Measurements from ENCODE around the gene ADM5. TPM values are rescaled to one million over a fixed set of nuclear protein-coding genes. Genes with fewer than 3 reads are reported as not detected.

ADM5 gene
- polyA plus RNA-seq, 2 of the 4 experiments (the other 2 are of a cell fraction): 2.0 to 4.3 TPM

DNA sequence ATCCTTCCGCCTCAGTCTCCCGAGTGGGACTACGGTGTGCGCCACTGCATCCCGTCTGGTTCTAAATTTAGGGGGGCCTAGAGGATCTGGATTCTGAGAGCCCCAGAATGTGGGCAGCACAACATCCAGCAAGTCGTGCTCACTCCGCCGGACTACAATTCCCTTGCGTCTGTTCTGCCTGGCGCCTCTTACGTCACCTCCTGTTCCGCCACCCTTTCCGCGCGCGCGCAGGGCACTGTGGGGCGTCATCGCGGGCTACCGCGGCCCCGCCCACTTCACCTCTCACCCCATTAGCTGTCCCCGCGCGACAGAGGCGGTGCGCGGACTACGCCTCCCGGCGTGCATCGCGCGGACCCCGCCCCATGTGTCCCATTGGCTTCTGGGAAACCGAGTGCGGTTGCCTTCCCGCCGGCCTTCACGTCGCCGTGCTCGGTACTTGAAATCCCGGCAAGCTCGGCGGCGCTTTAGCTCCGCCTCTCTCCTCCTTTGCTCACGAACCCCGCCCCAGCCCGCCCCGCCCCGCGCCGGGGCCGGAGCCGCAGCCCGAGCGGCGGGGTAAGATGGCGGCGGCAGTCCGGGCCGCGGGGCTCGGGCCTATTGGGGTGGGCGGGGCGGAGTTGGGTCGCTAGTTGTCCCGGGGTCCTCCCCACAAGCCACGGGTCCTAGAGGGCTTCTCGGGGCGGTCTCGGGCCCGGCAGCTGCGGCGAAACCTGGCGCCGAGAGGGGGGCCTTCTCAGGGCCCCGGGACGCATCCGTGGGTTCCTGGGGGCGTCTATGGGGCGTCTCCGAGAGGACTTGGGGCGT is 47.5 kb upstream of the ADM5 start, which contains the start of gene SCAF1 (continued):
- peak in 1 of 2 experiments; percentile 29; a peak in 1 of 4 replicates for TF ChIP-seq CEBPB (IDR thresholded peaks at IDR 0.05)
- TF ChIP-seq NFE2L2 (conservative IDR thresholded peaks at IDR 0.05; ENCODE audit: low read length): no peak
- TF ChIP-seq, protein P1, sequence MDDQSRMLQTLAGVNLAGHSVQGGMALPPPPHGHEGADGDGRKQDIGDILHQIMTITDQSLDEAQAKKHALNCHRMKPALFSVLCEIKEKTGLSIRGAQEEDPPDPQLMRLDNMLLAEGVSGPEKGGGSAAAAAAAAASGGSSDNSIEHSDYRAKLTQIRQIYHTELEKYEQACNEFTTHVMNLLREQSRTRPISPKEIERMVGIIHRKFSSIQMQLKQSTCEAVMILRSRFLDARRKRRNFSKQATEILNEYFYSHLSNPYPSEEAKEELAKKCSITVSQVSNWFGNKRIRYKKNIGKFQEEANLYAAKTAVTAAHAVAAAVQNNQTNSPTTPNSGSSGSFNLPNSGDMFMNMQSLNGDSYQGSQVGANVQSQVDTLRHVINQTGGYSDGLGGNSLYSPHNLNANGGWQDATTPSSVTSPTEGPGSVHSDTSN (IDR thresholded peaks at IDR 0.05): no peak; the same call in 1 of the 2 replicates
- TF ChIP-seq CHD4 (IDR thresholded peaks at IDR 0.05; ENCODE audit: borderline replicate concordance): no peak
- TF ChIP-seq, protein P2, sequence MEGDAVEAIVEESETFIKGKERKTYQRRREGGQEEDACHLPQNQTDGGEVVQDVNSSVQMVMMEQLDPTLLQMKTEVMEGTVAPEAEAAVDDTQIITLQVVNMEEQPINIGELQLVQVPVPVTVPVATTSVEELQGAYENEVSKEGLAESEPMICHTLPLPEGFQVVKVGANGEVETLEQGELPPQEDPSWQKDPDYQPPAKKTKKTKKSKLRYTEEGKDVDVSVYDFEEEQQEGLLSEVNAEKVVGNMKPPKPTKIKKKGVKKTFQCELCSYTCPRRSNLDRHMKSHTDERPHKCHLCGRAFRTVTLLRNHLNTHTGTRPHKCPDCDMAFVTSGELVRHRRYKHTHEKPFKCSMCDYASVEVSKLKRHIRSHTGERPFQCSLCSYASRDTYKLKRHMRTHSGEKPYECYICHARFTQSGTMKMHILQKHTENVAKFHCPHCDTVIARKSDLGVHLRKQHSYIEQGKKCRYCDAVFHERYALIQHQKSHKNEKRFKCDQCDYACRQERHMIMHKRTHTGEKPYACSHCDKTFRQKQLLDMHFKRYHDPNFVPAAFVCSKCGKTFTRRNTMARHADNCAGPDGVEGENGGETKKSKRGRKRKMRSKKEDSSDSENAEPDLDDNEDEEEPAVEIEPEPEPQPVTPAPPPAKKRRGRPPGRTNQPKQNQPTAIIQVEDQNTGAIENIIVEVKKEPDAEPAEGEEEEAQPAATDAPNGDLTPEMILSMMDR (IDR thresholded peaks at IDR 0.05): no peak
- no peak for TF ChIP-seq BHLHE40 (IDR thresholded peaks at IDR 0.05; ENCODE audit: low read depth, low read length)
- TF ChIP-seq TP53 (CRISPR knock-in tag; IDR thresholded peaks at IDR 0.05): peak; percentile 93
- TF ChIP-seq MAFK (IDR thresholded peaks at IDR 0.05; ENCODE audit: partially characterized antibody): no peak
- TF ChIP-seq JUN (IDR thresholded peaks at IDR 0.05): peak in 1 of 2 experiments; percentile 96; a peak in 3 of 5 replicates
- TF ChIP-seq ZC3H11A (IDR thresholded peaks at IDR 0.05): no peak
- no peak for TF ChIP-seq RCOR1 (IDR thresholded peaks at IDR 0.05; ENCODE audit: low read depth, low read length)

DNA sequence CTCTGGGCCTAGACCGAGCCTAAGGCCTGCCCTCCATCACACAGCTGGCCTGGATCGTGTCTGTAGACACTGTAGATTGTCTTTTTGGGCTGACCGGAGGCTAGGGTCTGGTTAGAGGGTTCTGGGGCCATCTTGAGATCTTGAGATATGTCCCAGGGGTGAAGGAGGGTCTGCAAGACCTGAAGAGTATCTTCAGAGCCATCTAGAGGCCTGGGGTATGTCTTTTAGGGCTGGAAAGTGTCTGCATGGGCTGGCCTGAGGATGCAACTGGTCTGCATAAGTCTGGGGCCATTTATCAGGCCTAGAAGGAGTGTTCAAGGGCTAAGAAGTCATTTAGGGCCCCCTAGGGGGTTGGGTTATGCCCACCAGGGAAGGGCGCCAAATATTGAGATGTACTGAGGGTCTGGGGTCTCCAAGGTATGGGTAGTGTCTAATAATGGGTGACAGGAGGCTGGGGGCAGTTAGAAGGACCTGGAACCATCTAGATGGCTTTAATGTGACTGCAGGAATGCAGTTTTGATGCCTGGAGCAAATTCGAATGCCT is 46.8 kb upstream of the ADM5 start:
- 6% methylated on average over 4 of the region's 5 CpGs for WGBS (ENCODE audit: missing lambda C conversion rate)
- TF ChIP-seq HOXA7 (CRISPR knock-in tag; IDR thresholded peaks at IDR 0.05): 0 out of 2 replicates have a peak, but pooled peaks have one; percentile 34
- no peak for TF ChIP-seq NR3C1 (IDR thresholded peaks at IDR 0.05)
- TF ChIP-seq, protein P3, sequence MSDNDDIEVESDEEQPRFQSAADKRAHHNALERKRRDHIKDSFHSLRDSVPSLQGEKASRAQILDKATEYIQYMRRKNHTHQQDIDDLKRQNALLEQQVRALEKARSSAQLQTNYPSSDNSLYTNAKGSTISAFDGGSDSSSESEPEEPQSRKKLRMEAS (IDR thresholded peaks at IDR 0.05): no peak
- no peak for TF ChIP-seq SMC3 (IDR thresholded peaks at IDR 0.05)
- TF ChIP-seq TP53 (CRISPR knock-in tag; IDR thresholded peaks at IDR 0.05): no peak
- TF ChIP-seq KDM5A (IDR thresholded peaks at IDR 0.05): no peak
- no peak for TF ChIP-seq HOXB5 (CRISPR knock-in tag; IDR thresholded peaks at IDR 0.05)
- no peak for TF ChIP-seq POLR2AphosphoS2 (conservative IDR thresholded peaks at IDR 0.05; ENCODE audit: low read length)
- no peak for TF ChIP-seq HEYL (CRISPR knock-in tag; IDR thresholded peaks at IDR 0.05)
- TF ChIP-seq PHF8 (IDR thresholded peaks at IDR 0.05; ENCODE audit: borderline replicate concordance, low read depth): 0 out of 2 replicates have a peak, but pooled peaks have one; percentile 22
- TF ChIP-seq, protein P4, sequence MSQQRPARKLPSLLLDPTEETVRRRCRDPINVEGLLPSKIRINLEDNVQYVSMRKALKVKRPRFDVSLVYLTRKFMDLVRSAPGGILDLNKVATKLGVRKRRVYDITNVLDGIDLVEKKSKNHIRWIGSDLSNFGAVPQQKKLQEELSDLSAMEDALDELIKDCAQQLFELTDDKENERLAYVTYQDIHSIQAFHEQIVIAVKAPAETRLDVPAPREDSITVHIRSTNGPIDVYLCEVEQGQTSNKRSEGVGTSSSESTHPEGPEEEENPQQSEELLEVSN (IDR thresholded peaks at IDR 0.05; ENCODE audit: borderline replicate concordance, low read depth): no peak
- TF ChIP-seq TFCP2L1 (CRISPR knock-in tag; IDR thresholded peaks at IDR 0.05): no peak
- no peak for TF ChIP-seq MYC (IDR thresholded peaks at IDR 0.05; ENCODE audit: borderline replicate concordance, low read length)
- TF ChIP-seq EHF (CRISPR knock-in tag; IDR thresholded peaks at IDR 0.05): no peak
- no peak for TF ChIP-seq KDM1A (IDR thresholded peaks at IDR 0.05; ENCODE audit: low read depth)
- TF ChIP-seq MAFK (IDR thresholded peaks at IDR 0.05; ENCODE audit: partially characterized antibody): no peak
- TF ChIP-seq BHLHE40 (IDR thresholded peaks at IDR 0.05; ENCODE audit: low read depth, low read length): no peak
- no peak for TF ChIP-seq RFX5 (IDR thresholded peaks at IDR 0.05)
- TF ChIP-seq RCOR1 (IDR thresholded peaks at IDR 0.05; ENCODE audit: low read depth, low read length): no peak
- TF ChIP-seq RNF2 (IDR thresholded peaks at IDR 0.05; ENCODE audit: borderline replicate concordance, low read depth): no peak
- TF ChIP-seq, protein P2 (IDR thresholded peaks at IDR 0.05): no peak
- no peak for TF ChIP-seq EHMT2 (IDR thresholded peaks at IDR 0.05; ENCODE audit: low read depth)
- TF ChIP-seq, protein P1 (IDR thresholded peaks at IDR 0.05): no peak
- TF ChIP-seq JUNB (IDR thresholded peaks at IDR 0.05): no peak
- 0 out of 2 replicates have a peak, but pooled peaks have one; percentile 38 for TF ChIP-seq FOSB (CRISPR knock-in tag; IDR thresholded peaks at IDR 0.05)
- TF ChIP-seq POLR2A (IDR thresholded peaks at IDR 0.05; ENCODE audit: low read length): no peak
- H3K4me1 ChIP-seq: peaks cover 36% of the 10 kb centered on the region
- ATAC-seq (no peak), FAIRE-seq (no peak), DNase-seq (ENCODE audit: low read depth in 1 of 2, low spot score in 1 of 2) (no peak)
- peak overlapping the region; percentile 98 for H3K4me2 ChIP-seq
- ChIA-PET CTCF (interaction anchor here (0.6 to 12.4 kb wide), 7 partner anchors 17 to 139 kb away, joined by 3 to 134 read pairs (median 7); partner anchors contain the start of genes BCL2L12 and IRF3), POLR2A (interaction anchor here (0.6 to 3.9 kb wide), 16 partner anchors 8 to 208 kb away, joined by 3 to 45 read pairs (median 6); partner anchors contain the start of genes ALDH16A1, BCL2L12, IRF3 and NOSIP)
- peak overlapping the region; percentile 94 to 97 for H3K27ac ChIP-seq
- peak overlapping the region; percentile 94 for H3K4me3 ChIP-seq
- H3K9me3 ChIP-seq: no peaks in the 10 kb centered on the region
